Activated CD4-positive, alpha-beta T cell treated with anti-CD3 and anti-CD28 coated beads for 1 hour (primary cell): Measurements from ENCODE around the gene FAM89B.
A peak's percentile ranks its signal among the peaks of the same experiment; 100 is the strongest.
"Not testable (repeated sequence)": the region's sequence is repeated elsewhere in the genome, so short reads cannot be mapped to it uniquely, and the experiment has no call there.

Source experiments
- DNase-seq: peaks from one replicate; pipeline ENCODE4 v3.0.0-alpha.2; 2020

Gene FAM89B

GRCh38 chr11:65572356-65573051, at the start of gene FAM89B:
TSS of gene FAM89B (plus strand) at chr11:65572538. CDS start at chr11:65572670, 132 bp downstream.
- peak; percentile 83 for DNase-seq

GRCh38 chr11:65522718-65523630, 49.4 kb upstream of the FAM89B start:
- DNase-seq, result not testable (repeated sequence)

- not testable (repeated sequence) for DNase-seq
These were observed 48.7 kb upstream of the FAM89B start for GRCh38 chr11:65523631-65523968.

- DNase-seq, result no peak
These were observed 48.2 kb upstream of the FAM89B start for GRCh38 chr11:65524014-65524740.

- DNase-seq, result peak; percentile 79
These were observed 47.4 kb upstream of the FAM89B start, which contains the start of gene SCYL1 for GRCh38 chr11:65524741-65525545. TSS of gene SCYL1 (plus strand) at chr11:65525083. CDS start at chr11:65525154, 71 bp downstream.

- no peak for DNase-seq
These were observed 46.5 kb upstream of the FAM89B start for GRCh38 chr11:65525546-65526480.

GRCh38 chr11:65526744-65527143, 45.6 kb upstream of the FAM89B start:
- DNase-seq, result no peak

- DNase-seq, result no peak
These were observed 43.5 kb upstream of the FAM89B start for GRCh38 chr11:65528819-65529350.

- no peak for DNase-seq
These were observed 42.7 kb upstream of the FAM89B start for GRCh38 chr11:65529475-65530156.

- DNase-seq, result no peak
These were observed 42.2 kb upstream of the FAM89B start for GRCh38 chr11:65530157-65530496.

GRCh38 chr11:65532388-65533064, 39.8 kb upstream of the FAM89B start:
- DNase-seq, result no peak

GRCh38 chr11:65535102-65535501, 37.2 kb upstream of the FAM89B start:
- no peak for DNase-seq

- no peak for DNase-seq
These were observed 35.7 kb upstream of the FAM89B start for GRCh38 chr11:65536412-65537295.

GRCh38 chr11:65537296-65537597, 35.1 kb upstream of the FAM89B start:
- DNase-seq, result no peak

- DNase-seq, result no peak
These were observed 34.6 kb upstream of the FAM89B start for GRCh38 chr11:65537620-65538231.

GRCh38 chr11:65538232-65538914, 34.0 kb upstream of the FAM89B start:
- DNase-seq, result no peak

GRCh38 chr11:65538915-65539743, 33.2 kb upstream of the FAM89B start:
- no peak for DNase-seq
